GM12878 (cell line): ENCODE results near the gene CABP7. TPM values are rescaled to one million over a fixed set of nuclear protein-coding genes. Genes with fewer than 3 reads are reported as not detected.

Experiments
- ASH2L ChIP-seq: fragments of 300-600, 200-600 bp; sonication (generic); IDR thresholded peaks from 2 replicates; pipeline ENCODE4 v1.6.1; 2017; ENCODE audit warnings: low read depth, mild to moderate bottlenecking, borderline replicate concordance
- ATF2 ChIP-seq: IDR thresholded peaks from 2 replicates; pipeline ENCODE4 v1.6.1; 2012; ENCODE audit warnings: low read length, inconsistent platforms
- BMI1 ChIP-seq: fragments of 450-650 bp; IDR thresholded peaks from 2 replicates; pipeline ENCODE4 v1.6.1; 2016; ENCODE audit warnings: mild to moderate bottlenecking, moderate library complexity, borderline replicate concordance
- DPF2 ChIP-seq: fragments of 450-650 bp; IDR thresholded peaks from 2 replicates; pipeline ENCODE4 v1.6.1; 2017; ENCODE audit warnings: mild to moderate bottlenecking
- ELK1 ChIP-seq: IDR thresholded peaks from 2 replicates; pipeline ENCODE4 v1.6.1; 2012; ENCODE audit warnings: low read depth, low read length, improper control_type of control experiment
- HDAC6 ChIP-seq: fragments of 200-600 bp; sonication (generic); IDR thresholded peaks from one replicate; pipeline ENCODE4 v1.8.0; 2017; ENCODE audit warnings: antibody characterized with exemption; ENCODE audit not compliant: unreplicated experiment
- IKZF2 ChIP-seq, 2 experiments: fragments of 450-650 bp; IDR thresholded peaks; 2 replicates each; pipeline ENCODE4 v1.6.1; 2017; ENCODE audit warnings: mild to moderate bottlenecking in 2 of 2, moderate library complexity in 2 of 2
- IRF5 ChIP-seq: fragments of 450-650 bp; IDR thresholded peaks from 2 replicates; pipeline ENCODE4 v1.6.1; 2017; ENCODE audit warnings: borderline replicate concordance
- JUNB ChIP-seq: IDR thresholded peaks from 2 replicates; pipeline ENCODE4 v1.6.1; 2016; ENCODE audit warnings: antibody characterized with exemption, mild to moderate bottlenecking
- MEF2B ChIP-seq: fragments of 450-650 bp; IDR thresholded peaks from 2 replicates; pipeline ENCODE4 v1.6.1; 2018; ENCODE audit warnings: mild to moderate bottlenecking, moderate library complexity; ENCODE audit not compliant: partially characterized antibody, poor library complexity, severe bottlenecking
- NBN ChIP-seq: fragments of 450-650 bp; IDR thresholded peaks from 2 replicates; pipeline ENCODE4 v1.6.1; 2016
- RELA ChIP-seq: fragments of 450-650 bp; IDR thresholded peaks from 2 replicates; pipeline ENCODE4 v1.8.0; 2014; ENCODE audit warnings: borderline replicate concordance; ENCODE audit not compliant: partially characterized antibody
- RELB ChIP-seq: fragments of 450-650 bp; IDR thresholded peaks from 2 replicates; pipeline ENCODE4 v1.6.1; 2017; ENCODE audit warnings: low read depth, mild to moderate bottlenecking, moderate library complexity
- SIX5 ChIP-seq: IDR thresholded peaks from 2 replicates; pipeline ENCODE4 v1.6.1; 2011; ENCODE audit warnings: mild to moderate bottlenecking, low read depth, low read length, moderate library complexity; ENCODE audit not compliant: severe bottlenecking
- SMC3 ChIP-seq: IDR thresholded peaks from 2 replicates; pipeline ENCODE4 v1.6.1; 2011; ENCODE audit warnings: low read length, improper control_type of control experiment, borderline replicate concordance
- SUPT20H ChIP-seq: IDR thresholded peaks from 2 replicates; pipeline ENCODE4 v1.6.1; 2011; ENCODE audit warnings: low read depth, mild to moderate bottlenecking, low read length, moderate library complexity, borderline replicate concordance; ENCODE audit not compliant: control insufficient read depth
- SUZ12 ChIP-seq: fragments of 200-600 bp; sonication (generic); IDR thresholded peaks from one replicate; pipeline ENCODE4 v1.6.1; 2018; ENCODE audit warnings: antibody characterized with exemption, mild to moderate bottlenecking; ENCODE audit not compliant: unreplicated experiment
- TCF3 ChIP-seq: IDR thresholded peaks from 2 replicates; pipeline ENCODE4 v1.6.1; 2012; ENCODE audit warnings: low read depth, mild to moderate bottlenecking, low read length, borderline replicate concordance; ENCODE audit not compliant: insufficient read depth
- ZBTB40 ChIP-seq: fragments of 450-650 bp; IDR thresholded peaks from 2 replicates; pipeline ENCODE4 v1.6.1; 2016; ENCODE audit warnings: mild to moderate bottlenecking, moderate library complexity, borderline replicate concordance
- ZNF384 ChIP-seq: IDR thresholded peaks from 2 replicates; pipeline ENCODE4 v1.6.1; 2012; ENCODE audit warnings: low read depth, mild to moderate bottlenecking, low read length, improper control_type of control experiment, borderline replicate concordance
- polyA plus RNA-seq, 11 experiments: library from polyadenylated mRNA; depleted of rRNA in 4 of 11; unstranded in 6 of 11; stranded (reverse) in 5 of 11; fragments of >200 nt; fragmentation: Nextera tagmentation in 4 of 11; fragmentation: Illumina TruSeq in 1 of 11; extraction: Ambion mirVana in 4 of 11; extraction: Trizol in 1 of 11; gene quantifications; 1 replicate in 1 of 11; 2 replicates in 10 of 11; pipeline versions ENCODE4 v1.2.1 to v1.2.3, GENCODE V29; 2011 to 2016; ENCODE audit warnings: inconsistent platforms in 2 of 11, missing spikeins in 2 of 11, low read depth in 1 of 11
- total RNA-seq, 4 experiments: library from RNA; depleted of rRNA in 3 of 4; stranded (reverse); fragments of >200 nt in 3 of 4; fragmentation: Illumina TruSeq in 1 of 4; extraction: Trizol in 1 of 4; gene quantifications; 2 replicates each; pipeline versions ENCODE4 v1.2.1 to v1.2.3, GENCODE V29; 2013 to 2021

CABP7 gene
- total and polyA plus RNA-seq, 10 of the 15 experiments (the other 5 are each of a cell fraction or from before 2014, with no cell fraction given), result 0.02 to 0.18 (median 0.05) TPM; not detected in 5

- TF ChIP-seq ELK1 (no peak), ASH2L (no peak), SMC3 (no peak), MEF2B (peak; percentile 33), RELB (no peak), JUNB (no peak), SIX5 (no peak), NBN (no peak), RELA (no peak), IKZF2 (IDR thresholded peaks at IDR 0.05) (no peak), IRF5 (no peak), ZNF384 (no peak), HDAC6 (no peak), TCF3 (no peak), SUPT20H (no peak), DPF2 (no peak), BMI1 (no peak), SUZ12 (no peak), ZBTB40 (no peak), ATF2 (no peak)
These were observed 13.8 kb downstream of the CABP7 start (continued) for GRCh38 chr22:29733362-29734201.
